ENCODE results near the gene CDK10. TPM values are rescaled to one million over a fixed set of nuclear protein-coding genes. Genes with fewer than 3 reads are reported as not detected.

CDK10 gene
- total and polyA plus RNA-seq, 9 of the 15 experiments (the other 6 are each of a cell fraction or from before 2014, with no cell fraction given): 2.0 to 85.1 (median 40.1) TPM

DNA sequence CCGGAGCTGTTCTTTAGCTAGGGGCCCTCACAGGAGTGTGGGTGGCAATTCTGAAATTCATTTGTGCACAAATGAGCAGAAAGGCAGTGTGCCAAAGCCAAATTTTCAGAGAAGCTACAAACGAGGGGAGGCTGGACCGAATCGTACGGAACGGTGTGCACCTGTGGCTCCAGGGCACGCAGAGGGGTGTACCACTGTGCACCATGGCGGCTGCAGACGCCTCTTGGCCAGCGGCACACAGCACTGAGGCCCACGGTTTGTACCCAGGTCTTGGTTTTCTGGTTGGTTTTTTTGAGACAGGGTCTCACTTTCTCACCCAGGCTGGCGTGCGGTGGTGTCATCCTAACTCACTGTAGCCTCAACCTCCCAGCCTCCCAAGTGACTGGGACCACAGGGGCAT is 43.9 kb upstream of the CDK10 start:
- Histone ChIP-seq H3K9ac (ENCODE audit: insufficient read depth in 1 of 2, low read depth in 2 of 2, low read length in 2 of 2) (peak overlapping the region in 1 of 2 experiments; percentile 37; a peak in 2 of 4 replicates), H3K9me1 (ENCODE audit: control insufficient read depth, insufficient read depth, low read length) (no peaks in the 10 kb centered on the region), H3K4me2 (ENCODE audit: insufficient read depth, low read length) (no peak overlapping the region), H3K79me2 (ENCODE audit: control insufficient read depth, insufficient read depth, low read length) (no peaks in the 10 kb centered on the region; the same call in 2 of the 3 replicates), H3K27me3 (ENCODE audit: control insufficient read depth in 2 of 2, insufficient read depth in 2 of 2, low read length in 2 of 2) (no peaks in the 10 kb centered on the region), H3K36me3 (ENCODE audit: control insufficient read depth, insufficient read depth, low read length) (peaks cover 26% of the 10 kb centered on the region; the same call in 2 of the 3 replicates), H2AFZ (ENCODE audit: low read depth, low read length) (no peak overlapping the region), H3K4me1 (replicated peaks in 1 of 2; ENCODE audit: control insufficient read depth in 2 of 2, insufficient read depth in 2 of 2, low read length in 2 of 2) (peaks cover 0 to 49% of the 10 kb centered on the region in 2 experiments; a peak in 3 of 5 replicates), H3K4me3 (no peak overlapping the region), H3K9me3 (replicated peaks; ENCODE audit: control insufficient read depth, insufficient read depth, low read depth, low read length) (no peaks in the 10 kb centered on the region), H3K27ac (ENCODE audit: extremely low read depth, low read depth, low read length) (no peak overlapping the region), H4K20me1 (replicated peaks; ENCODE audit: control insufficient read depth, insufficient read depth, low read length) (no peaks in the 10 kb centered on the region)
- 36% methylated on average over 12 of the region's 13 CpGs for WGBS (ENCODE audit: insufficient coverage, low coverage, missing lambda C conversion rate)
- CTCF ChIA-PET (ENCODE audit: low intra/inter-chr PET ratio): interaction anchor here (0.6 kb wide), 1 partner anchor 43 kb away, joined by 3 read pairs; no protein-coding TSS in a partner anchor
- in situ Hi-C loops (cut with MboI) (no loop called here), intact Hi-C loops (cut with micrococcal nuclease) (loop anchor here (10.0 kb wide), 1 partner anchor 68 kb away; the partner anchor contains the start of gene CPNE7)
- ATAC-seq (no peak), DNase-seq (ENCODE audit: extremely low read depth in 1 of 4, low spot score in 3 of 4) (no peak), FAIRE-seq (no peak)
- POLR2A ChIA-PET: interaction anchor here (0.6 to 1.6 kb wide), 7 partner anchors 9 to 402 kb away, joined by 3 to 7 read pairs (median 5); no protein-coding TSS in a partner anchor
- peak; percentile 42; the same call in 1 of the 2 replicates for TF ChIP-seq POLR2G (IDR thresholded peaks at IDR 0.05; ENCODE audit: low read depth, low read length)
- no peak for TF ChIP-seq ZBTB5 (IDR thresholded peaks at IDR 0.05)
- BruUV-seq (replicated peaks): no TSS peak
